Measurements from ENCODE around the gene FAM186B.

Gene FAM186B

GRCh38 chr12:49566361-49566760 lies 39.1 kb downstream of the FAM186B start:
- no peak for DNase-seq

GRCh38 chr12:49565406-49566265 lies 39.8 kb downstream of the FAM186B start:
- DNase-seq: no peak

- no peak for DNase-seq
Observed at GRCh38 chr12:49564686-49565405, 40.6 kb downstream of the FAM186B start.

GRCh38 chr12:49563951-49564685 lies 41.3 kb downstream of the FAM186B start:
- no peak for DNase-seq

GRCh38 chr12:49562831-49563230 lies 42.6 kb downstream of the FAM186B start:
- DNase-seq: no peak

- no peak for DNase-seq
Observed at GRCh38 chr12:49562233-49562632, 43.2 kb downstream of the FAM186B start.

GRCh38 chr12:49560695-49561094 lies 44.7 kb downstream of the FAM186B start:
- no peak for DNase-seq

- DNase-seq: no peak
Observed at GRCh38 chr12:49559011-49559675, 46.3 kb downstream of the FAM186B start.

- DNase-seq: no peak
Observed at GRCh38 chr12:49558526-49558925, 46.9 kb downstream of the FAM186B start.

GRCh38 chr12:49557917-49558215 lies 47.6 kb downstream of the FAM186B start:
- no peak for DNase-seq

- no peak for DNase-seq
Observed at GRCh38 chr12:49557187-49557916, 48.1 kb downstream of the FAM186B start.

- no peak for DNase-seq
Observed at GRCh38 chr12:49556391-49557186, 48.9 kb downstream of the FAM186B start.

GRCh38 chr12:49555631-49556390 lies 49.6 kb downstream of the FAM186B start:
- no peak for DNase-seq

- DNase-seq: no peak
Observed at GRCh38 chr12:49554266-49554665, 51.2 kb downstream of the FAM186B start.

- DNase-seq: peak; percentile 42
Observed at GRCh38 chr12:49553512-49554088, 51.8 kb downstream of the FAM186B start.

- no peak for DNase-seq
Observed at GRCh38 chr12:49552899-49553298, 52.5 kb downstream of the FAM186B start.

- no peak for DNase-seq
Observed at GRCh38 chr12:49552425-49552824, 53.0 kb downstream of the FAM186B start.

- DNase-seq: no peak
Observed at GRCh38 chr12:49552014-49552413, 53.4 kb downstream of the FAM186B start.

- DNase-seq: no peak
Observed at GRCh38 chr12:49550693-49551252, 54.7 kb downstream of the FAM186B start.
